ENCODE results near the gene NTN1. TPM values are rescaled to one million over a fixed set of nuclear protein-coding genes. Genes with fewer than 3 reads are reported as not detected.
"Not testable (repeated sequence)": the region's sequence is repeated elsewhere in the genome, so short reads cannot be mapped to it uniquely, and the experiment has no call there.

Gene NTN1
- total RNA-seq, 1 donor from 2014 or later: 7.8 TPM

GRCh38 chr17:9148905-9149525, 127.7 kb downstream of the NTN1 start:
- Histone ChIP-seq H3K27ac (no peak overlapping the region), H3K4me1 (peaks cover 10% of the 10 kb centered on the region), H3K9me3 (no peaks in the 10 kb centered on the region), H3K4me3 (no peak overlapping the region), H3K27me3 (ENCODE audit: low read depth) (peaks cover 10% of the 10 kb centered on the region), H3K36me3 (no peaks in the 10 kb centered on the region)
- intact Hi-C loops (cut with DNase I): no loop called here
- DNase-seq: no peak
- ATAC-seq: no peak
- TF ChIP-seq, protein P1, sequence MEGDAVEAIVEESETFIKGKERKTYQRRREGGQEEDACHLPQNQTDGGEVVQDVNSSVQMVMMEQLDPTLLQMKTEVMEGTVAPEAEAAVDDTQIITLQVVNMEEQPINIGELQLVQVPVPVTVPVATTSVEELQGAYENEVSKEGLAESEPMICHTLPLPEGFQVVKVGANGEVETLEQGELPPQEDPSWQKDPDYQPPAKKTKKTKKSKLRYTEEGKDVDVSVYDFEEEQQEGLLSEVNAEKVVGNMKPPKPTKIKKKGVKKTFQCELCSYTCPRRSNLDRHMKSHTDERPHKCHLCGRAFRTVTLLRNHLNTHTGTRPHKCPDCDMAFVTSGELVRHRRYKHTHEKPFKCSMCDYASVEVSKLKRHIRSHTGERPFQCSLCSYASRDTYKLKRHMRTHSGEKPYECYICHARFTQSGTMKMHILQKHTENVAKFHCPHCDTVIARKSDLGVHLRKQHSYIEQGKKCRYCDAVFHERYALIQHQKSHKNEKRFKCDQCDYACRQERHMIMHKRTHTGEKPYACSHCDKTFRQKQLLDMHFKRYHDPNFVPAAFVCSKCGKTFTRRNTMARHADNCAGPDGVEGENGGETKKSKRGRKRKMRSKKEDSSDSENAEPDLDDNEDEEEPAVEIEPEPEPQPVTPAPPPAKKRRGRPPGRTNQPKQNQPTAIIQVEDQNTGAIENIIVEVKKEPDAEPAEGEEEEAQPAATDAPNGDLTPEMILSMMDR (IDR thresholded peaks at IDR 0.05): no peak

GRCh38 chr17:9150446-9151090, 129.3 kb downstream of the NTN1 start:
- TF ChIP-seq, protein P1 (IDR thresholded peaks at IDR 0.05): no peak
- Histone ChIP-seq H3K9me3 (no peaks in the 10 kb centered on the region), H3K36me3 (no peaks in the 10 kb centered on the region), H3K27me3 (ENCODE audit: low read depth) (peaks cover 10% of the 10 kb centered on the region), H3K4me1 (peaks cover 10% of the 10 kb centered on the region), H3K4me3 (no peak overlapping the region), H3K27ac (no peak overlapping the region)
- DNase-seq: no peak
- peak; percentile 24 to 33 for ATAC-seq
- intact Hi-C loops (cut with DNase I): no loop called here

GRCh38 chr17:9151091-9151490, 129.8 kb downstream of the NTN1 start:
- H3K27ac ChIP-seq: no peak overlapping the region
- no peak overlapping the region for H3K4me3 ChIP-seq
- no peaks in the 10 kb centered on the region for H3K9me3 ChIP-seq
- TF ChIP-seq, protein P1 (IDR thresholded peaks at IDR 0.05): no peak
- ATAC-seq (peak; percentile 71 to 73), DNase-seq (no peak)
- H3K4me1 ChIP-seq: peaks cover 10% of the 10 kb centered on the region
- intact Hi-C loops (cut with DNase I): no loop called here
- peaks cover 11% of the 10 kb centered on the region for H3K27me3 ChIP-seq (ENCODE audit: low read depth)
- no peaks in the 10 kb centered on the region for H3K36me3 ChIP-seq

DNA sequence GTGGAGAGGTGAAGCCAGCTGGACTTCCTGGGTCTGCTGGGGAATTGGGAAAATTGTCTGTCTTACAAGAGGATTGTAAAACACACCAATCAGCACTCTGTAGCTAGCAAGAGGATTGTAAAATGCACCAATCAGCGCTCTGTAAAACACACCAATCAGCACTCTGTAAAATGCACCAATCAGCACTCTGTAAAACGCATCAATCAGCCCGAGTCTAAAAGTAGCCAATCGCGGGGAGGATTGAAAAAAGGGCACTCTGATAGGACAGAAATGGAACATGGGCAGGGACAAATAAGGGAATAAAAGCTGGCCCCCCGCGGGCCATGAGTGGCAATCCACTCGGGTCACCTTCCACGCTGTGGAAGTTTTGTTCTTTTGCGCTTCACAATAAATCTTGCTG, 130.4 kb downstream of the NTN1 start:
- H3K27ac ChIP-seq: not testable (repeated sequence)

DNA sequence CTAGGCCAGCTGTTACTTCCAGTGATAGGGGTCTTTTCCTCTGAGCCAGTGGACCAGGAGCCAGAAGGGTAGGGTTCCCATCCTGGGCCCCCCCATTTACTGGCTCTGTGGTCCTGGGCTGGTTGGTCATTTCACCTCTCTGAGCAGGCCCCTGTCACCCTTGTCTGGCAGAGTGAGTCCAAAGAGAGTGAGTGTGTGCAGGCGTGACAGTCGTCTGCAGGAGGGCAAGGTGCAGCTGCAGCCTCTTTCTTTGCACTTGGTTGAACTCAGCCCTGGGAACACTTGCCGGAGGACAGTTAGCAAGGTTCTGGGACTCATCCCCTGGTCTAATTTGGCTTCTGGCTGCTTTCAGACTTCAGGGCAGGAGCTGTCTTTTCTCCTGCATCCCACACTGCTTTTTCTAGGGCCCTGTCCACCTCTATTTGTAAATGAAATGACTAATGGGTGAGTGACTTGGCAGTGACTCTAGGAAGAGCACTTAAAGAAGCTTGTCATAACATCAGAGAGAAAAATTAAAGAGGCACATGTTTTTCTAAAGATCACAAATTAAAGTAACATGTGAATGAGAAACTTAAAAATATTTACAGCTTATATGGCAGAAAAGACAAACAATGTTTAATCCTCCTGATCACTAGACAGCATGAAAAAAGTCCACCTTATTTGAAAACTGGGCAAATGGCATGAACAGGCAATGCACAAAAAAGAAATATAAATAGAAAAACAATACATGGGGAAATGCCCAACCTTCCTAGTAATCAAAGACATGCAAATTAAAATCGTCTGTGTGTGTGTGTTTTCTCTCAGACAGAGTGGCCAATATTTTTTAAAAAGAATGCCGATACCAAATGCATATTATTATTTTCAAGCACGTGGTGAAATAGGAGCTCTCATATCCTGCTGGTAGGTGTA, 137.5 kb downstream of the NTN1 start:
- H3K36me3 ChIP-seq: no peaks in the 10 kb centered on the region
- TF ChIP-seq, protein P1 (IDR thresholded peaks at IDR 0.05): no peak
- no peaks in the 10 kb centered on the region for H3K9me3 ChIP-seq
- intact Hi-C loops (cut with DNase I): no loop called here
- ATAC-seq (no peak), DNase-seq (no peak)
- H3K4me1 ChIP-seq: no peaks in the 10 kb centered on the region
- peaks cover 11% of the 10 kb centered on the region for H3K27me3 ChIP-seq (ENCODE audit: low read depth)
- no peak overlapping the region for H3K4me3 ChIP-seq
- no peak overlapping the region for H3K27ac ChIP-seq

More for the DNA sequence above, 130.4 kb downstream of the NTN1 start:
- DNase-seq; ATAC-seq; H3K4me3 ChIP-seq; H3K9me3 ChIP-seq; intact Hi-C loops (cut with DNase I); H3K36me3 ChIP-seq: not testable (repeated sequence)
- Histone ChIP-seq H3K4me1 (peaks cover 10% of the 10 kb centered on the region), H3K27me3 (ENCODE audit: low read depth) (peaks cover 16% of the 10 kb centered on the region)

Measured in lower lobe of right lung (tissue), 2 donors.